KG1 (cell line): ENCODE results near the gene OLIG3.

ENCODE experiments used
- DNase-seq: peaks from one replicate; lab custom pipeline; 2025; lab: John Stamatoyannopoulos, UW

Gene OLIG3

DNA sequence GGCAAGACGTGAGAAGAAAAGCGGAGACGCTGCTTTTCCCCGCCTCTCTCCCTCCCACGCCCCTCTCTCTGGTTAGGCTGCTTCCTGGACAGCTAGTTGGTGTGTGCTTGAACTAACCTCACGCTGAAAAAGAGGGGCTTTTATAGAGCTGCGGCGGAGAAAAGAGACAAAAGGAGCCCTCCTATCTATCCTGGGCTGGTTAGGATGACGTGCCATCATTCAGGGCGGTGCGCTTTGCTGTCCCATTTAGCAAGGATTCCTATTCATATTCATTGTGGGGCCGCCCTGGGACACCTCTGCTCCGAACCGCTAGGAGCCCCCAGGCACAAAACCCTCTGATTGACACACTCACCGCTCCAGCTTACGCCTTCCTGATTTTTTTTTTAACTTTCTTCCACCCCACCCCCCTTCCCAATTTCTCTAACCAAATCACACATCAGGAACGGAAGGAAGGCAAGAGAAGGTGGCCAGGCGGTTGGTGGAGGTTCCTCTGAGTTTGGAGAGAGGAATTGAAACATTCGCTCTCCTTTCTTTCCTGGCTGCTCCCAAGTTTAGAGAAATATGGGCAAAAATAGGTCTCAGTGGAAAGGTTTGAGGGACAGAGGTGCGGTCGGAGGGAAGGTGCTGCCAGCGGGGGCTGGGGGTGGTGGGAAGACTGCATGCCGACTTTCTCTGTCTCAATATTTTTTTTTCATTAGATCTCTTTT, at the start of gene OLIG3:
OLIG3 (minus strand) TSS at position 114 of the 707 bp plus-strand sequence. CDS start 224 bp downstream, outside the sequence.
- DNase-seq = no peak

GRCh38 chr6:137543114-137543513, 48.9 kb upstream of the OLIG3 start:
- DNase-seq = no peak

DNA sequence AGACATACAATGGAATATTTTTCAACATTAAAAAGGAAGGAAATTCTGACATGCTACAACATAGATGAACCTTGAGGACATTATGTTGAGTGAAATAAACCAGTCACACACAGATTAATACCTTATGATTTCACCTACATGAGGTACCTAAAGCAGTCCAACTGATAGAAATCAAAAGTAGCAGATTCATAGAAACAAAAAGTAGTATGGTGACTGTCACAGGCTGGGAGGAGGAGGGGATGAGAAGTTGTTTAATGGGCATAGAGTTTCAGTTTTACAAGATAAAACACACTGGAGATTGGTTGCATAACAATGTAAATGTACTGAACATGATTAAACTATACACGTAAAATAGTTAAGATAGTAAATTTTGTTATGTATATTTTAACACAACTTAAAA, 48.5 kb upstream of the OLIG3 start:
- no peak for DNase-seq

- no peak for DNase-seq
These were observed 47.4 kb upstream of the OLIG3 start for GRCh38 chr6:137541534-137542063.

GRCh38 chr6:137536104-137536773, 42.0 kb upstream of the OLIG3 start:
- no peak for DNase-seq

DNA sequence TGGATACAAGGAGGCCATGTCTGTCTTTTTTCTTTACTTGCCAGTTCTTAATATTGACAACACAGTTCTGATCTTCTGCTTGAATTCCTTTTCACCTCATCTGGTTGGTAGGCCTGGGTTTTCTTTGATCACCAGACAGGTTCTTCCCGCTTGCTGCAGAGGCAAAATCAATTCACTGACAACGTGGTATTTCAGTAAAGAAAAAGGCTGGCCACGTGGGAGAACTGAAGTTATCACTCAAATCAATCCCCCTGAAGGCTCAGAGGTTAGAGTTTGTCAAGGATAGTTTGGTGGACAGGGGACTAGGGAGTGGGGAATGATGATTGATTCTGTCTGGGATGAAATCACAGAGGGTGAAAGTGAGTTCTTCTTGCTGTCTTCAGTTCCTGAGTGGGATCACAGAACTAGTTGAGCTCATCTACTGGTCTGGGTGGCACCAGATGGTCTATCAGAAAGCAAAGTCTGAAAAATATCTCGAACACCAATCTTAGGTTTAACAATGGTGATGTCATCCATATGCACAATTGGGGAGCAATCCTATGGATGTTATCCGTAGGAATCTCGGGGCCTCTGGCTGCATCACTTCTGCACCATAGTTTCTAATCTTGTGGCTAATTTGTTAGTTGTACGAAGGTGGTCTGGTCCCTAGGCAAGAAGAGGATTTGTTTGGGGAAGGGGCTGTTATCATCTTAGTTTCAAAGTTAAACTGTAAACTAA, 37.3 kb upstream of the OLIG3 start:
- no peak for DNase-seq

DNA sequence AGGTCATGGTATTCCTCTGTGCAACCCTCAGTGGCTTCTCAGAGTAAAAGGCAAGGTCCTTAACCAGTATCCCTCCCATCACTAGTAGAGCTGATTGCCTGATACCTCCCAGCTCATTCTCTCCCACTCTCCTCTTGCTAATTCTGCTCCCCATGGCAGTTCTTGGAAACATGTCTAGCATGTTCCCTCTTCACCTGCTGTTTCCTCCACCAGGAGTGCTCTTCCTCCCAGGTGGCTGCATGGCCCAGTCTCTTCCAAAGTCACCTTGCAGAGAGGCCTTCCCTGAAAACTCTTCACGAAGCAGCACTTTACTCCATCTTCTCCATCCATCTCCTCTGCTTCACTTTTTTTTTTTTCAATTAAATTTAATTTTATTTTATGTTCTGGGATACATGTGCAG, 36.2 kb upstream of the OLIG3 start:
- no peak for DNase-seq

DNA sequence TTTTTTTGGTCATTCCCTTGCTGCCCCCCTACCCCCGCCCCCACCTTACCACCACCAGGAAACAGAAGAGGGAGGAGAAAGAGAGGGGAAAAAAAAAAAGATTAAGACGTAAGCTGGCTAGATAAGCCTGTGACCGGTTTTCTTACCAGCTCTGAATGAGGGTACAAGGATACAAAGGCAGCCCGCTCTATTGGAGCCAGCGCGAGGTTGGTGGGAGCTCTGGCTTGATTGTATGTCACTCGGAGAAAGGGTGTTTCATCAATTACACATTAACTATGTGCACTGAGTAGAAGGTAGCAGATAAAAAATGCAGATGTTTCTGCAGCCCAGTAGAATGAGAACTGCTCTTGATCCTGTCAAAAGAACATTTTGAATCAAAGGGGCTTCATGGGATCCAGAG, 28.6 kb upstream of the OLIG3 start:
- DNase-seq = no peak

DNA sequence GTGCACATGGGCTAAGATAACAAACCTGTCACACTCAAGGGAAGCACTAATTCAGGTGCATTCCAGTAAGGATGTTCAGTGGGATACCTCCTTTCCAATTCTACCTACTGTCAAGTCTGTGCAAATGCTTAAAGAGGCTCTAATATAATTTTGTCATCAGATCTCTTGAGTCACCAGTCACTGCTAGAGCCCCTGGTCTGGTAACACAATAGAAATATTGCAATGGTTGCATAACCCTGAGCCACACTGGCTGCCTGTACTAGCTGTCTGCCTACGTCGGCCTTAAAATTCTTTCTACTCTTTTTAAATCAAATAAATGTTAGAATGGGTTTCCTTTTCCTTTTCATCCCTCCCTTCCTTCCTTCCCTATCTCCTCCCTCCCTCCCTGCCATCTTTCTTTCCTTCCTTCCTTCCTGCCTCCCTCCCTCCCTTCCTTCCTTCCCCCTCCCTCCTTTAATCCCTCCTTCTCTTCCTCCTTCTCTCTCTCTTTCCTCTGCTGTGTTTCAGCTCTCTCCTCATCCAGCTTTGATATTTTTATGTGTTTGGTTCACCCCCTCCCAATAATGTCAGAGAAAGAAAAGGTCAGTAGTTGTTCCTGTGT, 28.1 kb upstream of the OLIG3 start:
- DNase-seq = no peak

- DNase-seq = no peak
These were observed 26.3 kb upstream of the OLIG3 start for GRCh38 chr6:137520520-137520919.

DNA sequence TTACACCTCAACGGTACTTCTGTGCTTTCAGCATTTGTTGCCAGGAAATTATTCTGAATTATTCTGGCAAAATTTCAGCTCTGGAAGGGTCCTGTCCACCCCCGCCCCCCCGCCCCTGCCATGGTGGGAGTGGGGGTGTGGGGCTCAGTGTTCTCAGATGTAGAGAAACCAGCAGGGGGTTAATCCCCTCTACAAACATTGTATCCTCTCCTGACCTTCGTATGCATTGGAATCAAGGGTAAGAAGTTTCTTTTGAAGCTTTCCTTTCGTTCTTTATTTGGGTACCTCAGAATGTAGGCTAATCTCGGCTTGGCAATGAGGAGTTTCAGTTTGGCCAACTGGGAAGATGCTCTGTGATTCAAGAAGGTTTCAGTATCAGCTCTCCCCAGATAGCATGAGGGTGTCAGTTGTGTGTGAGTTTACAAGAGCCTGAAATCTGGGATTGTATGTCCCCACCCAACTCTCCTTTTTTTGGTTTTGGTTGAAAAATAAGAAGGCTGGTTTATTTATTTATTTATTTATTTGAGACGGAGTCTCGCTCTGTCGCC, 25.5 kb upstream of the OLIG3 start:
- no peak for DNase-seq

DNA sequence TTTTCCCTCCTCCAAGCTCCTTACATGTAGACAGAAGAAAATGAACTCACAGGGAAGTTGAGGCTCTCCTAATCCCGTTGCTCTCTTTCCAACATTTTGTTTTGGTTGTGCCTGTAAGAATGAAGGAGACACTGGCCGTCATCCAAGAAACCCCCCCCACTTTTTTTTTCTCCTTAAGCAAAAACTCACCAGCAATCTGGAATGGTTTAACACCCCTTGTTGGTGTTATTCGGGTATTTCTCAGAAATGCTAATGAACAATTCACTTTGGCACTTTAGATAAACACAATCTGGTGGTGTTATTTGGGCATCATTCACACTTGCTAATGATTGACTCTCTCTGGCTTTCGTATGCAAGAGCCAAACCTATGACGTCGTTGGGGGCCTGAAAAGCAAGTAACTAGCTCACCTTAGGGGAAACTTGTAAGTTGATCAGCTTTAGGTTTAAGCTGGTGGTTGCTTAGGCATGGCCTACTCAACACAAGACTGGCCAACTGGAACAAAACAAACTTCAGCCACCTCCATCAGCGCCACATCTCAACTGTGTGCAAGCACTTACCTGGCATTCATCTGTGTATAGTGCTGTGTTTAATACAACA, 24.3 kb upstream of the OLIG3 start:
- DNase-seq = no peak

DNA sequence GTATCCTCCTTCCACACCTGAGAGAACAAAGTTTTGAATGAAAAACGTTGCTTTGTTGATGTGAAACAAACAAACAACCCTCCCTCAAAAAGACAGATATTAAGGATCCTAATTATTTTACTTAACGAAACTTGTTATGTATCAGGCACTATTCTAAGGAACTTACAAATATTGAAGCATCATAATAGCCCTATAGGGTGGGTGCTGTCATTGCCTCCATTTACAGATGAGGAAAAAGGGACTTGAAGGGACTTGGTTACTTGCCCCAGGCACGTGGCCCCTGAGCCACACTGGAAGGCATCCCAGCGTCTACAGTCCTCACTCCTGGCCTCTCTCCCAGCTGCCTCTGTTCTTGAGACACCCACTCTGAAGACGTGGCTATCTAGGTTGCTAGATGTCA, 20.2 kb upstream of the OLIG3 start:
- DNase-seq = no peak

GRCh38 chr6:137512757-137513605, 18.8 kb upstream of the OLIG3 start:
- no peak for DNase-seq

GRCh38 chr6:137510923-137511322, 16.7 kb upstream of the OLIG3 start:
- DNase-seq = no peak

DNA sequence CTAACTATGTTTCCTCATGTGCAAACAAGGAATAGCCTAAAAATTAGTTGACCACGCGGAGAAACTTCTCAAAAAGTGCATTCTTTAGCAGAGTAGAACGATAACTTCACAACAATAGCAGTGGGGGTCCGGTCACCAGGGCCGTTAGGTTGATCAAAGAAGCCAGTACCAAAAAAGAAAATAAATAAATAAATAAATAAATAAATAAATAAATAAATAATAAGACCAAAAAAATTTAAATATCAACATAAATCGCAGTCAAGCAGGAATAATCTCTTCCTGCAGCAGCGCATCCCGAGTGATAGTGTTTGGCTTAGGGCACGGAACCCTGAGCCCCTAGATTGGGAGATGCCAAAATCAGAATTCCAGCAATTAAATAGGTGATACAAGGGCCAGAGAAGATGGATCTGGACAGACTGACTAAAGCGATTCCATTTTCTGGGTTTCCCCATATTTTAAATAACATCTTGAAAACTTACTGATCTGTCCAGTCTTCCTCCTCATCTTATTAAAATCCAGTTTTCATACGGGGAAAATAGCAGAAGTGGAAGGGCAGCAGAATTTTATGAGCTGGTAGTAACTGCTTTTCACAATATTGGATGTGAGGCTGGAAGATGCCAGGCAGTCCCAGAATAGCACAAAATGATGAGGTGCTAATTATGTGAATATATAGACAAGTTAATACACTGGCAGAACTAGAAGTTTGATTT, 4.4 kb upstream of the OLIG3 start:
- DNase-seq = no peak

DNA sequence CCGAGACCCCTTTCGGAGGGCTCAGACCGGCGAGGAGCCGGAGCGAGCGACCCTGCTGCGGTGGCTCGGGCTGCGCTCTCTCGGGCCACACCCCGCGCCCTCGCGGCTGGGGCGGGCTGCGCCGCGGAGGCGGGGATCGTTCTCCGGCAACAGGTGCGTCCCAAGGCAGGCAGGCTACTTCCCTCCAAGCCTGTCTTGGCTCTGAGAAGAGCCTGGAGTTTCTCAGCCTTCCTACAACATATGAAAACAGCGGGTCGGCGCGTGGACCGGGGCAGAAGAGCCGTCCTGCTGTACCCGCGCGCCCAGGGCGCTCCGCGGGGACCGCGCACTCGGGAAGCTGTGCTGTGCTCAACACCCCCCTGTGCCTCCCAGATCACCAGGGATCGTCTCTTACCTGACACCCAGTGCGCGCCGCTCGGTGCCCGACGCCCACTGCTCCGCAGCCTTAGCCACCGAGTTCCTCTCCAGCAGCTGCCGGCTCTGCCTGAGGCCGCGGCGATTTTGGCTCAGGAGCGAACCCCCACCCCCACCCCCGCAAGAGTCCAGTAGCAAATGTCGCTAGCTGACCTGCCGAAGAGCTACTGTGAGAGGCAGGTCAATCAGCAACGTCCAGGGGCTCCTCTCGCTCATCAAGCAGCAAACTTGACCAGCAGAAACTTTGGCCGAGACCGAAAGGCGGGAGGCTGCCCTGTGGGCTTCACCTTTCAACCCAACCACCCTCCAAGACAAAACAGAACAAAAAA, 3.7 kb upstream of the OLIG3 start:
- no peak for DNase-seq

- no peak for DNase-seq
These were observed 2.9 kb upstream of the OLIG3 start for GRCh38 chr6:137496909-137497720.

- no peak for DNase-seq
These were observed 2.2 kb upstream of the OLIG3 start for GRCh38 chr6:137496368-137496767.
